ENCODE data around the gene EZH1. TPM values are rescaled to one million over a fixed set of nuclear protein-coding genes. Genes with fewer than 3 reads are reported as not detected.
A peak's percentile ranks its signal among the peaks of the same experiment; 100 is the strongest.

The EZH1 gene
- total RNA-seq, 1 donor from 2014 or later: 56.2 TPM

DNA sequence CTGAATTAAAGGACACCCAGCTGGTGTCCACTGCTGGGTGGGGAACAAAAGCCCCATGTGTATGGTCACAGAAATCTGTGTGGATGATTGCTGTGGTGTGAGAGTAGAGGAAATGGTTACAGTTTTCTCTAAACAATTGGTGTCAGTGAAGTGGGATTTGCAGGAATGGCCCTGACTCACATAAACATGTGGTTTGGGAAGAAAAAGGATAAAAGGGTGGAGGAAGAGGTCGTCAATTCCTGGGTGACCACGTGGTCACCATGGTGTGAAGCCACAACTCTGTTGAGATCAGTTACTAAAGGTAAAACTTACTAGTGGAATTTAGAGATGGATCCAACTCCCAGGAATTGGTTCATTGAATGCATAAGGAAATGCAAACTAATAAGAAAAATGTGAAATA, 89.3 kb downstream of the EZH1 start:
- H3K36me3 ChIP-seq: no peaks in the 10 kb centered on the region
- TF ChIP-seq, protein P1, sequence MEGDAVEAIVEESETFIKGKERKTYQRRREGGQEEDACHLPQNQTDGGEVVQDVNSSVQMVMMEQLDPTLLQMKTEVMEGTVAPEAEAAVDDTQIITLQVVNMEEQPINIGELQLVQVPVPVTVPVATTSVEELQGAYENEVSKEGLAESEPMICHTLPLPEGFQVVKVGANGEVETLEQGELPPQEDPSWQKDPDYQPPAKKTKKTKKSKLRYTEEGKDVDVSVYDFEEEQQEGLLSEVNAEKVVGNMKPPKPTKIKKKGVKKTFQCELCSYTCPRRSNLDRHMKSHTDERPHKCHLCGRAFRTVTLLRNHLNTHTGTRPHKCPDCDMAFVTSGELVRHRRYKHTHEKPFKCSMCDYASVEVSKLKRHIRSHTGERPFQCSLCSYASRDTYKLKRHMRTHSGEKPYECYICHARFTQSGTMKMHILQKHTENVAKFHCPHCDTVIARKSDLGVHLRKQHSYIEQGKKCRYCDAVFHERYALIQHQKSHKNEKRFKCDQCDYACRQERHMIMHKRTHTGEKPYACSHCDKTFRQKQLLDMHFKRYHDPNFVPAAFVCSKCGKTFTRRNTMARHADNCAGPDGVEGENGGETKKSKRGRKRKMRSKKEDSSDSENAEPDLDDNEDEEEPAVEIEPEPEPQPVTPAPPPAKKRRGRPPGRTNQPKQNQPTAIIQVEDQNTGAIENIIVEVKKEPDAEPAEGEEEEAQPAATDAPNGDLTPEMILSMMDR (IDR thresholded peaks at IDR 0.05): no peak
- intact Hi-C loops (cut with DNase I): no loop called here
- no peak for DNase-seq
- ATAC-seq: no peak
- peaks cover 20% of the 10 kb centered on the region for H3K4me1 ChIP-seq
- H3K9me3 ChIP-seq: no peaks in the 10 kb centered on the region
- no peaks in the 10 kb centered on the region for H3K27me3 ChIP-seq (ENCODE audit: low read depth)
- H3K4me3 ChIP-seq: no peak overlapping the region
- H3K27ac ChIP-seq: no peak overlapping the region

DNA sequence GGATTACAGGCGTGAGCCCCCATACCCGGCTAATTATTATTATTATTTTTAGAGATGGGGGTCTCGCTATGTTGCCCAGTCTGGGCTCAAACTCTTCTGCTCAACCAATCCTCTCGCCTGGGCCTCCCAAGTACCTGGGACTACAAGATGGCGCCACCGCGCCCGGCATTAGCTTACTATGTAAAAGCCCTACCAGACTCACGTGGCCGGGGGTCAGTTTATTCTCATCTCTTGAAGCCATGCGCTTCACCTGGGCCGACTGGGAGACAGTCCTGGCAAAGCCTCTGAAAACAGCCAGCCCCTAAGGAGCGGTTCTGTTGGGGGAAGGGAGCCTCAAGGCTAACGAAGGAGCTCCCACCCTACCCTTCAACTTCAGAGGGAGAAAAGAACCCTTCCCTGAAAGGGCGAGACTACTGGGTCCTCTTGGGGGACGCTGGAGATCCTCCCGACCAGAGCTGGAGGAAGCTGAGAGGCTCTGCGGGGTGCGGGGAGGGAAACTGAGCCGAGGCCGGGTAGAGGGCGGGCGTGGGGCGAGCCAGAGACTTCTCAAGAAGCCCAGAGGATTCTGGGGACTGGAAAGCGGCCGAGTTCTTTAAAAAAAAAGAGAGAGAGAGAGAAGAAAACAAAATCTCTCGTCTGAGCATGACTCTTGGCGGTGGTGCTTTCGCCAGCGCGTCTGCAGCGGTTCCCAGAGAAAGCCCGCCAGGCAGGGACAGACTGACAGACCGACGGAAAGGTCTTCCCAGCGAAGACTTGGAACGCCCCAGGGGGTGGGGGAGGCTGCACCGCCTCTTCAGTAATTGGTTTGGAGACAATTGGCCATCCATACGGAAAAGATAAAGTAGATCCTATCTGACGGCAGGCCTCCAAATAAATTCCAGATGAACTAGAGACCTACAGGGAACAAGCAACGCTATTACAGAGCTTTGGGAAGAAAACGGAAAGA, 91.4 kb downstream of the EZH1 start:
- ATAC-seq: peak; percentile 62 to 76
- no peak for DNase-seq
- intact Hi-C loops (cut with DNase I): no loop called here
- Histone ChIP-seq H3K27ac (peak overlapping the region; percentile 79), H3K27me3 (ENCODE audit: low read depth) (no peaks in the 10 kb centered on the region), H3K4me3 (peak overlapping the region; percentile 48), H3K9me3 (no peaks in the 10 kb centered on the region), H3K4me1 (peaks cover 15% of the 10 kb centered on the region), H3K36me3 (no peaks in the 10 kb centered on the region)
- TF ChIP-seq, protein P1 (IDR thresholded peaks at IDR 0.05): no peak

DNA sequence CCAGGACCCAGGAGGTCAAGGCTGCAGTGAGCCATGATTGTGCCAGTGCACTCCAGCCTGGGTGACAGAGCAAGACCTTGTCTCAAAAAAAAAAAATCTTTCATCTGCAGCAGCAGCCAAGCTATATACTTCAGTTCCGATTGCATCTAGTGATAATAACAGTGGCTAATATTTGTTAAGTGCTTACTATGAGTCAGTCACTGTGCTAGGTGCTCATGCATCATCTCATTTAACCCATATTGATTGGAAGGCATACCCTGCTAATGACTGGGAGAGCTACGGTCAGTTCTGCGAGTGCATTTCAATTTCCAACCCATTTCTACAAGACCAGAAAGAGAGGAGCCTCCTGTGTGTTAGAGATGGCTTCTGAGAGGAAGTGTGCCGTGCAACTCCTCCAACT, 93.4 kb downstream of the EZH1 start:
- H3K9me3 ChIP-seq: no peaks in the 10 kb centered on the region
- H3K36me3 ChIP-seq: no peaks in the 10 kb centered on the region
- H3K4me3 ChIP-seq: no peak overlapping the region
- intact Hi-C loops (cut with DNase I): no loop called here
- no peaks in the 10 kb centered on the region for H3K27me3 ChIP-seq (ENCODE audit: low read depth)
- TF ChIP-seq, protein P1 (IDR thresholded peaks at IDR 0.05): no peak
- no peak for ATAC-seq
- peaks cover 15% of the 10 kb centered on the region for H3K4me1 ChIP-seq
- no peak overlapping the region for H3K27ac ChIP-seq
- no peak for DNase-seq

Small RNA genes lying within 50 kb of the gene (microRNA-seq; reads per million reads assigned to microRNA genes)
- gene MIR6780A (ENCODE audit: borderline number of aligned reads): not detected

Other genes with a start within 250 kb of the EZH1 start
- gene NAGLU, start 208.8 kb downstream of the EZH1 start, total RNA-seq: 39.1 TPM
- 2.2 TPM for gene HSD17B1, start 192.1 kb downstream of the EZH1 start, total RNA-seq
- 65.8 TPM for gene COASY, start 182.9 kb downstream of the EZH1 start, total RNA-seq
- gene MLX, start 177.9 kb downstream of the EZH1 start, total RNA-seq: 70.5 TPM
- 4.8 TPM for gene PSMC3IP, start 167.3 kb downstream of the EZH1 start, total RNA-seq
- gene RETREG3, start 135.7 kb downstream of the EZH1 start, total RNA-seq: 70.7 TPM
- gene TUBG1, start 135.4 kb downstream of the EZH1 start, total RNA-seq: 30.3 TPM
- 16.8 TPM for gene TUBG2, start 85.8 kb downstream of the EZH1 start, total RNA-seq
- gene PLEKHH3, start 68.0 kb downstream of the EZH1 start, total RNA-seq: 18.3 TPM
- 1.4 TPM for gene CCR10, start 63.2 kb downstream of the EZH1 start, total RNA-seq
- gene CNTNAP1, start 62.5 kb downstream of the EZH1 start, total RNA-seq: 9.0 TPM
- 127 TPM for gene RAMP2, start 16.2 kb upstream of the EZH1 start, total RNA-seq
- 42.1 TPM for gene VPS25, start 28.4 kb upstream of the EZH1 start, total RNA-seq
- 0.47 TPM for gene WNK4, start 35.6 kb upstream of the EZH1 start, total RNA-seq
- gene COA3, start 53.7 kb upstream of the EZH1 start, total RNA-seq: 54.5 TPM
- gene CNTD1, start 53.8 kb upstream of the EZH1 start, total RNA-seq: 1.6 TPM
- 65.3 TPM for gene BECN1, start 79.2 kb upstream of the EZH1 start, total RNA-seq
- 81.6 TPM for gene PSME3, start 88.4 kb upstream of the EZH1 start, total RNA-seq
- 2.1 TPM for gene AOC2, start 99.5 kb upstream of the EZH1 start, total RNA-seq
- gene AOC3, start 106.2 kb upstream of the EZH1 start, total RNA-seq: 160 TPM
- gene G6PC1, start 155.8 kb upstream of the EZH1 start, total RNA-seq: not detected
- 25.2 TPM for gene AARSD1, start 219.4 kb upstream of the EZH1 start, total RNA-seq
- 0.27 TPM for gene PTGES3L, start 235.0 kb upstream of the EZH1 start, total RNA-seq
- gene RUNDC1, start 235.5 kb upstream of the EZH1 start, total RNA-seq: 17.1 TPM

Data from lower lobe of right lung (tissue), 2 donors.